ENCODE data around the gene MAP2K5.

The MAP2K5 gene

DNA sequence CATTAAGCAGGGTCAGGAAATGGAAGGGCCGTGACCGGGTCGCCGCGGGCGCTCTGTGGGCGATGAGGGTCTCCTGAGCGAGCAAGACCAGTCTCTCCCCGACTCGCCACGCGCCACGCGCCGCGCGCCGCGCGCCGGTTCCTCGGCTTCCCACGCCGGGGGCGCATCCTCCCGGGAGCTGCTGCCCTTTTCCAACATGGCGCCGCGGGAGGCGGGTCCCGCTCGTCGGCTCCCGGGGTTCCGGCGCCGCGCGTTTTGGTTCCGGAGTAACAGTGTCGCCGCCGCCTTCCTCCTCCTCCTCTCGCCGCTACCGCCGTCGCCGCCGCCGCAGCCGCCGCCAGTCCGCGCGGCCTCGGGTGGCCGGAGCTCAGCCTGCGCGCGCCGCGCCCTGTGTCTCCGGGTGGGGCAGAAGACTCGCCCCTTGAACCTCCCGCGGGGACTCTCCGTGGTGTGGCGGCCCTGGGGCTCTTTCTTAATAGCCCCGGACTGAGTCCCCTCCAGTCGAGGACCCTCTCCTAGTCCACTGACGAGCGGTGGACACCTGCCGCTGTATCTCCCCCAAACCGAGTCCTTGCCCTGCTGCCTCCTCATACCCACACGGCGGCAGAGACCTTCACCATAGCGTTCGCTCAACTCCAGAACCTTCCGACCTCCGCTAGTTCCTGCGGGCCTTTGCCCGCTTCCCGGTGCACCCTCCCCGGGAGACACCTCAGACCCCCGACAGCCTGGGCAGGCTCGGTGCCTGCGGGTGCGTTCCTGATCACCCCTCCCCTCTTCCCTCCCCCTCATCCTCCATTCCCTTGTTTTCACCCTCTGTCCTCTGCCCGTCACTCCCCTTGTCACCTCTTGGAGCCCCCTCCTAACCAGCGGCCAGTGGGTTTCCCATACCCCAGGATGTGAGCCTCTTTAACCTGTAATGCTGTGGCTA, at the start of gene MAP2K5:
Gene MAP2K5 (plus strand): TSS at position 284 of the 928 bp plus-strand sequence. CDS start 633 bp downstream, at position 917.
- H3K27ac ChIP-seq (ENCODE audit: low read depth, low read length): peak within 1 kb of the TSS; percentile 81
- no peaks in the 10 kb centered on the region for H3K27me3 ChIP-seq (ENCODE audit: control insufficient read depth in 1 of 2, insufficient read depth in 2 of 2, low read length in 2 of 2)
- peaks cover 7 to 8% of the 10 kb centered on the region in 2 donors for H3K36me3 ChIP-seq (ENCODE audit: control insufficient read depth in 1 of 2, insufficient read depth in 2 of 2, low read length in 2 of 2)
- H3K4me1 ChIP-seq (ENCODE audit: control insufficient read depth in 1 of 2, insufficient read depth in 2 of 2, low read length in 2 of 2): peaks cover 24 to 28% of the 10 kb centered on the region in 2 donors
- peak within 1 kb of the TSS; percentile 95 to 96 for H3K9ac ChIP-seq (ENCODE audit: low read depth in 1 of 2, low read length in 2 of 2)
- peak within 1 kb of the TSS; percentile 73 to 98 for H3K4me3 ChIP-seq (ENCODE audit: low read depth in 1 of 2, low read length in 2 of 2)
- H3K9me3 ChIP-seq (ENCODE audit: control insufficient read depth in 1 of 2, low read length in 2 of 2): no peaks in the 10 kb centered on the region

DNA sequence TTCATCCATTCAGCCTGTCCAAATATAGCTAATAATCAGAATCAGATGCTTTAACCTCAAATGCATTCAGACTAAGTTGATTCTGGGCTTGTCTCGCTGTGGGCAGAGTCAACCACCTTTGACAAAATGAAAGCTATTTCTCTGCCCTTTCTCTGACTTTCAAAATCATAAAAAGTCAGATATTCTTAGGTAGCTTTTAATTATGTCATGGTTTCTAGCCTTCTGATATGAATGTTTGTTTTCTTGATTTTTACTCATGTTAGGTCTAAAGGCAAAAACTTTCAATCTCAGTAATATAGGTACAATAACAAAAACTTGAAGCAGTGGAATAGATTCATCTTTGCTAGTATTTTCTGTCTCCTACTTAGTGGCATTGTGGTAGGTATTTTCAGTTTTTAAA, 46.9 kb upstream of the MAP2K5 start:
- Histone ChIP-seq H3K27me3 (ENCODE audit: control insufficient read depth in 1 of 2, insufficient read depth in 2 of 2, low read length in 2 of 2) (no peaks in the 10 kb centered on the region), H3K36me3 (ENCODE audit: control insufficient read depth in 1 of 2, insufficient read depth in 2 of 2, low read length in 2 of 2) (no peaks in the 10 kb centered on the region), H3K27ac (ENCODE audit: low read depth, low read length) (no peak overlapping the region), H3K4me1 (ENCODE audit: control insufficient read depth in 1 of 2, insufficient read depth in 2 of 2, low read length in 2 of 2) (no peaks in the 10 kb centered on the region), H3K4me3 (ENCODE audit: low read depth in 1 of 2, low read length in 2 of 2) (no peak overlapping the region), H3K9ac (ENCODE audit: low read depth in 1 of 2, low read length in 2 of 2) (no peak overlapping the region), H3K9me3 (ENCODE audit: control insufficient read depth in 1 of 2, low read length in 2 of 2) (no peaks in the 10 kb centered on the region)

DNA sequence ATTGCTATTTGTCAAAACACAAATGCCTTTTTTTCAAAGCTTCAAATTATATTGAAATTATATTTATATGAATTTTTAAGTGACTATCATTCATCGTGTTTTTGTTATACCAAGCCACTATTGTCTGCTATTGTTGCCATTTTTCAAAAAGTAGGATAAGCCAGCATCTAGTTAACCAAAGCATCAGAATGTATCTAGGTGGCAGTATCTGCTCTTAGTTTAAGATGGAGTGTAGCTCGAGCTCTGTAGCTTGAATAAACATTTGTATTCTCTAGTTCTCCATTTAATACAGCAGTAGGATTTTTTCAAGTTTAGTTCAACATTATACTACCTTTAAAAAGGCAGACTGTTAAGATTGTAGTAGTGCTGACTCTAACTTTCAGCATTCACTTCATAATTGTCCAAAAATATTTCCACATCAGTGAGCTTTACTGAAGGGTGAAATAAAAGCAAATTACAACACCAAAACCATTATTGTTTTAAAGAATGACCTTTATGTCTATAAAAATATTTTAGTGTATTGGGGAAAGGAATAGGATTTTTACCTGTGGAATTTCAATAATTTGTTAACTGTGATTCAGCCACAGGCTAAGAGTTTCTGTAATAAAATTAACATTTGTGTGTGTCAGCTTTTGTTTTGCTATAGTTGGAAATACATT, 41.2 kb upstream of the MAP2K5 start:
- no peaks in the 10 kb centered on the region for H3K36me3 ChIP-seq (ENCODE audit: control insufficient read depth in 1 of 2, insufficient read depth in 2 of 2, low read length in 2 of 2)
- H3K9ac ChIP-seq (ENCODE audit: low read depth in 1 of 2, low read length in 2 of 2): no peak overlapping the region
- H3K4me1 ChIP-seq (ENCODE audit: control insufficient read depth in 1 of 2, insufficient read depth in 2 of 2, low read length in 2 of 2): no peaks in the 10 kb centered on the region
- no peak overlapping the region for H3K4me3 ChIP-seq (ENCODE audit: low read depth in 1 of 2, low read length in 2 of 2)
- H3K9me3 ChIP-seq (ENCODE audit: control insufficient read depth in 1 of 2, low read length in 2 of 2): no peaks in the 10 kb centered on the region
- H3K27ac ChIP-seq (ENCODE audit: low read depth, low read length): no peak overlapping the region
- H3K27me3 ChIP-seq (ENCODE audit: control insufficient read depth in 1 of 2, insufficient read depth in 2 of 2, low read length in 2 of 2): no peaks in the 10 kb centered on the region

DNA sequence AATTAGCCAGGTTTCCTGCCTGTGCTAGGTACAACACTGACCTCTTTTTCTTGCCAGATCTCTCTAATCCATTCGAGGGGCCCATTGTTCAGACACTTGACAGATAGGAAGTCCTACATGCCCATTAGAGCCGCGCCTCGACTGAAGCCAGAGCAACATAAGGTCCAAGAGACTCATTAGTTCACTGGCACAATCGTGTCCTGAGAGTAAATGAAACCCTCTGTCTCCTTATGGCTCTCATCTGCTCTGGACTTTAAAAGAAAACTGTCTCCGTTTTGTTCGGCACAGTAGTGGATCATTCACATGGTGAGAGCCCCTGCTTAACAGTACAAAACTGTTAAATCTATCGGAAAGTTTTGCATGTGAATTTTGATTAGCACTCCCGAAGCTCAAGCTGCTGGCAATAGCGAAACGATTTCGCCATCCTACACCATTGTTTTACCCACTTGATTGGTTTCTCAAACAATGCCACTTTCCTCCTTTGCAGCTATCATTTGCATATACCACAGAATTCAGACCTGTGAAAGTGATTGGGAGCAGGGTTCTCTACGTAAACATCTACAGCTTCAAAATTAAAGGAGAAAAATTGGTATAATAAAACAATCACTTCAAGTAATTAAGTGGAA, 40.6 kb upstream of the MAP2K5 start:
- no peak overlapping the region for H3K4me3 ChIP-seq (ENCODE audit: low read depth in 1 of 2, low read length in 2 of 2)
- H3K27me3 ChIP-seq (ENCODE audit: control insufficient read depth in 1 of 2, insufficient read depth in 2 of 2, low read length in 2 of 2): no peaks in the 10 kb centered on the region
- H3K9ac ChIP-seq (ENCODE audit: low read depth in 1 of 2, low read length in 2 of 2): no peak overlapping the region
- no peak overlapping the region for H3K27ac ChIP-seq (ENCODE audit: low read depth, low read length)
- no peaks in the 10 kb centered on the region for H3K36me3 ChIP-seq (ENCODE audit: control insufficient read depth in 1 of 2, insufficient read depth in 2 of 2, low read length in 2 of 2)
- no peaks in the 10 kb centered on the region for H3K4me1 ChIP-seq (ENCODE audit: control insufficient read depth in 1 of 2, insufficient read depth in 2 of 2, low read length in 2 of 2)
- H3K9me3 ChIP-seq (ENCODE audit: control insufficient read depth in 1 of 2, low read length in 2 of 2): no peaks in the 10 kb centered on the region

GRCh38 chr15:67504056-67504455, 38.4 kb upstream of the MAP2K5 start:
- H3K36me3 ChIP-seq (ENCODE audit: control insufficient read depth in 1 of 2, insufficient read depth in 2 of 2, low read length in 2 of 2): peaks cover 0 to 2% of the 10 kb centered on the region in 2 donors
- H3K9me3 ChIP-seq (ENCODE audit: control insufficient read depth in 1 of 2, low read length in 2 of 2): no peaks in the 10 kb centered on the region
- H3K9ac ChIP-seq (ENCODE audit: low read depth in 1 of 2, low read length in 2 of 2): no peak overlapping the region
- no peaks in the 10 kb centered on the region for H3K27me3 ChIP-seq (ENCODE audit: control insufficient read depth in 1 of 2, insufficient read depth in 2 of 2, low read length in 2 of 2)
- no peak overlapping the region for H3K27ac ChIP-seq (ENCODE audit: low read depth, low read length)
- no peaks in the 10 kb centered on the region for H3K4me1 ChIP-seq (ENCODE audit: control insufficient read depth in 1 of 2, insufficient read depth in 2 of 2, low read length in 2 of 2)
- H3K4me3 ChIP-seq (ENCODE audit: low read depth in 1 of 2, low read length in 2 of 2): no peak overlapping the region

GRCh38 chr15:67504796-67505195, 37.7 kb upstream of the MAP2K5 start:
- no peaks in the 10 kb centered on the region for H3K27me3 ChIP-seq (ENCODE audit: control insufficient read depth in 1 of 2, insufficient read depth in 2 of 2, low read length in 2 of 2)
- no peak overlapping the region for H3K27ac ChIP-seq (ENCODE audit: low read depth, low read length)
- no peaks in the 10 kb centered on the region for H3K4me1 ChIP-seq (ENCODE audit: control insufficient read depth in 1 of 2, insufficient read depth in 2 of 2, low read length in 2 of 2)
- H3K4me3 ChIP-seq (ENCODE audit: low read depth in 1 of 2, low read length in 2 of 2): no peak overlapping the region
- H3K36me3 ChIP-seq (ENCODE audit: control insufficient read depth in 1 of 2, insufficient read depth in 2 of 2, low read length in 2 of 2): peaks cover 0 to 2% of the 10 kb centered on the region in 2 donors
- H3K9ac ChIP-seq (ENCODE audit: low read depth in 1 of 2, low read length in 2 of 2): no peak overlapping the region
- no peaks in the 10 kb centered on the region for H3K9me3 ChIP-seq (ENCODE audit: control insufficient read depth in 1 of 2, low read length in 2 of 2)

DNA sequence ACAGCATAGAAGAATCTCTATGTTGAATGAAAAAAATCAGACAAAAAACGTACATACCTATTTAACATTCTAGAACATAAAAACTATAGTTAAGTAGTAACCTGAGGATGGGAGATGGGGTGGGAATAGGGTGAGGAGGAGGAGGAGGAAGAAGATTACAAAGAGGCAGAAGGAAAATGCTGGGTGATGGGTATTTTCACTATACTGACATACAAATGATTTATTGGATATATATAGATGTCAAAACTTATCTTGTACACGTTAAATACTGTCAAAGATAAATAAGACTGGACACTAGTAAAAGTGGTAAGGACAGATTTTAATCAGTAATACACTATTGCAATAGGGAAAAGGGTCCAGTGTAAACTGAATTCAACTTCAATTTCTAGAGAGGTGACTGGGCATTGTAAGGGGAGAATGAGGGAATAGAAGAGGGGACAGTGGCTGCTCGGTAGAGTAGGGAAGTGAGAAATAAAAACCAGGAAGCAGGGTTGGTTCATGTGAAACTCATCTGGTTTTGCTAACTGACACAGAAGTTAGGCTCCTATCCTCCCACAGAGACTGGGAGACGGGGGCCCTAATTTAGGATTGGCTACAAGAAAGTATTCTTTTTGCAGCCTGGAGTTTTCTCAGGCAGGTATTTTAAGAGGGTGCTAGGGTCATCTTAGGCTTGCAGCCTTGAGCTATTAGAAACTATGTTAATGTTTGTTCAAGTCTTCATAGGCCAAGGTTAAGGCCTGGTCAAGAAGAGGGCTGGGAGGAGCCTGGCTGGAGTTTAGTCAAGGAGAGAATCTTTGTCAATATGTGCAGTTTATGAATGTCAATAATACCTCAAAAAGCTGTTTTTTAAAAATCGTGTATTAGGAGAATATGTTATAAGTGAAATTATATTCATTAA, 36.6 kb upstream of the MAP2K5 start:
- Histone ChIP-seq H3K9ac (ENCODE audit: low read depth in 1 of 2, low read length in 2 of 2) (no peak overlapping the region), H3K4me1 (ENCODE audit: control insufficient read depth in 1 of 2, insufficient read depth in 2 of 2, low read length in 2 of 2) (no peaks in the 10 kb centered on the region), H3K9me3 (ENCODE audit: control insufficient read depth in 1 of 2, low read length in 2 of 2) (no peaks in the 10 kb centered on the region), H3K27ac (ENCODE audit: low read depth, low read length) (no peak overlapping the region), H3K36me3 (ENCODE audit: control insufficient read depth in 1 of 2, insufficient read depth in 2 of 2, low read length in 2 of 2) (peaks cover 0 to 2% of the 10 kb centered on the region in 2 donors), H3K4me3 (ENCODE audit: low read depth in 1 of 2, low read length in 2 of 2) (no peak overlapping the region), H3K27me3 (ENCODE audit: control insufficient read depth in 1 of 2, insufficient read depth in 2 of 2, low read length in 2 of 2) (no peaks in the 10 kb centered on the region)

- peaks cover 0 to 2% of the 10 kb centered on the region in 2 donors for H3K36me3 ChIP-seq (ENCODE audit: control insufficient read depth in 1 of 2, insufficient read depth in 2 of 2, low read length in 2 of 2)
- H3K27ac ChIP-seq (ENCODE audit: low read depth, low read length): no peak overlapping the region
- H3K4me3 ChIP-seq (ENCODE audit: low read depth in 1 of 2, low read length in 2 of 2): no peak overlapping the region
- no peak overlapping the region for H3K9ac ChIP-seq (ENCODE audit: low read depth in 1 of 2, low read length in 2 of 2)
- H3K4me1 ChIP-seq (ENCODE audit: control insufficient read depth in 1 of 2, insufficient read depth in 2 of 2, low read length in 2 of 2): no peaks in the 10 kb centered on the region
- no peaks in the 10 kb centered on the region for H3K27me3 ChIP-seq (ENCODE audit: control insufficient read depth in 1 of 2, insufficient read depth in 2 of 2, low read length in 2 of 2)
- no peaks in the 10 kb centered on the region for H3K9me3 ChIP-seq (ENCODE audit: control insufficient read depth in 1 of 2, low read length in 2 of 2)
These were observed 35.4 kb upstream of the MAP2K5 start for GRCh38 chr15:67506775-67507747.

DNA sequence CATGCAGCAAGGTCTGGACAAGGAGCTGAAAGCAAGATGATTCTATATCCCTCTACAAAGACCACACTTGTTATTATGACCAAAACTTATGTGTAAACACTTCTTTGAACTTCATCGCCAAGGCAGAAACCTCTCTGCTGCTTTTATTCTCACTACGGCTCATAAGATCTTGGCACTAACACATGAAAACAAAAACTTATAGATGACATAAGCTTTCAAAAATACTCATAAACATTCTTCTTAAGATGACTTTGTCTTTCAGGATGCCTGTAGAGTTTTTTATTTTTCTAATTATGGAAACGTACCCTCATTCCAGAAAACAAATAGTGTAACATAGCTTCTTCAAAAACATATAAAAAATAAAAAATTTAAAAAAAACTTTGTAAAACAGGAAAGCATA, 34.1 kb upstream of the MAP2K5 start:
- Histone ChIP-seq H3K9me3 (ENCODE audit: control insufficient read depth in 1 of 2, low read length in 2 of 2) (no peaks in the 10 kb centered on the region), H3K4me1 (ENCODE audit: control insufficient read depth in 1 of 2, insufficient read depth in 2 of 2, low read length in 2 of 2) (no peaks in the 10 kb centered on the region), H3K27me3 (ENCODE audit: control insufficient read depth in 1 of 2, insufficient read depth in 2 of 2, low read length in 2 of 2) (no peaks in the 10 kb centered on the region), H3K4me3 (ENCODE audit: low read depth in 1 of 2, low read length in 2 of 2) (no peak overlapping the region), H3K9ac (ENCODE audit: low read depth in 1 of 2, low read length in 2 of 2) (no peak overlapping the region), H3K36me3 (ENCODE audit: control insufficient read depth in 1 of 2, insufficient read depth in 2 of 2, low read length in 2 of 2) (peaks cover 0 to 9% of the 10 kb centered on the region in 2 donors), H3K27ac (ENCODE audit: low read depth, low read length) (no peak overlapping the region)

All from duodenal mucosa (tissue), 2 donors.